DMS 273 treated with DMSO at 0.1 percent for 48 hours (cell line): ENCODE measurements around the gene SH2D3A.
"Not testable (repeated sequence)": the region's sequence is repeated elsewhere in the genome, so short reads cannot be mapped to it uniquely, and the experiment has no call there.

Experiments used
- DNase-seq: peaks from one replicate; lab custom pipeline; 2025; lab: John Stamatoyannopoulos, UW

Gene SH2D3A

DNA sequence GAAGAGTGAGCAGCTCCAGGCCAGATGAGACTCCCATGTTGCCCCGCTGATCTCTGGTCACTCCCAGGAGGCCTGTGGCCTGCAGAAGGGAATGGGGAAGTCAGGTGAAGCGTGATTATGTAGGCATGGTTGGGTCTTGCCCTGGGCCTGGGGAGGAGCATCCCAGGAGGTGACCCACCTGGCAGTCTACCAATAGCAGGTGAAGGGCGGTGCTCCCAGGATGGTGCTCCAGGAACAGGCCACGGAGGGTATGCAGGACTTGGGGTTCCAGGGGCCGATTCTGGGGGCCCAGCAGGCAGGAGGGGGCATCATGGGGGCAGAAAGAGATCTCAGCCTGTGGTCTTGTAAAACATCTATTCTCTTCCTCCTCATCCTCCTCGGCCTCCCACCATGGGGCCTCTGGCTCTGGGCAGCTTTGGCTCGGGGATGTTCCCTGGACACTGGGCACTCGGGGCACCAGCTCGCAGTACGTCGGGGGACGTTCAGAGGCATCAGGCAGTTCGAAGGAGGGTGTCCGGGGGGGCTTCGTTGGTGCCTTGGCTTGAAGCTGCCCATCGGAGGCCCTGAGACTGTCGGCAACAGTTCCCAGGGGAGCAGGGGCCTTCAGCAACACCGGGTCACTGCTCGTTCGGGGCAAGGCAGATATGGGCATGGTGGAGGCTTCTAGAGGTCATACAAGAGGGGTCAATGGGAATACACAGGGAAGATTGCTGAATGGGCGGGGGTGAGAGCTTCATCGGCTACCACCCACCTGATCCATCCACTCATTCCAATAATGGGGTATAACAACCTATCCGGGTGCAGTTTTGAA is 12.4 kb downstream of the SH2D3A start:
- DNase-seq: no peak

DNA sequence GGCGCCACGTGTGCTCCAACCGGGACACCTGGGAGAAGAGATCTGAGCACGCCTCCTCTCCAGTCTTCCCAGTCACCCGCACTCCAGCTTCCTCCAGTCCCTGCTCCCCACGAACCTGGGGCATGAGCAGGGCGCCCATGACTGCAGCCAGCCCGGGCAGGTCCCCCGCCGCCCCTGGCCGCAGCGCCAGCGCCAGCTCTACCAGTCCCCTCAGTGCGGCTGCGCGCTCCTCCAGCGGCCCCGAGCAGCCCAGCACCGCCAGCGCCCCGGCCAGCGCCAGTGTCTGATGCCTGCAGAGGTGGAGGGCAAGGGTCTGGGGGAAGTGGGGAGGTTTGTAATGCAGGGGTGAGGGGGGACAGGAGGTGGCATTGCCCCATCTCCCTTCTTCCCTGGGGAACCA is 13.1 kb downstream of the SH2D3A start:
- no peak for DNase-seq

DNA sequence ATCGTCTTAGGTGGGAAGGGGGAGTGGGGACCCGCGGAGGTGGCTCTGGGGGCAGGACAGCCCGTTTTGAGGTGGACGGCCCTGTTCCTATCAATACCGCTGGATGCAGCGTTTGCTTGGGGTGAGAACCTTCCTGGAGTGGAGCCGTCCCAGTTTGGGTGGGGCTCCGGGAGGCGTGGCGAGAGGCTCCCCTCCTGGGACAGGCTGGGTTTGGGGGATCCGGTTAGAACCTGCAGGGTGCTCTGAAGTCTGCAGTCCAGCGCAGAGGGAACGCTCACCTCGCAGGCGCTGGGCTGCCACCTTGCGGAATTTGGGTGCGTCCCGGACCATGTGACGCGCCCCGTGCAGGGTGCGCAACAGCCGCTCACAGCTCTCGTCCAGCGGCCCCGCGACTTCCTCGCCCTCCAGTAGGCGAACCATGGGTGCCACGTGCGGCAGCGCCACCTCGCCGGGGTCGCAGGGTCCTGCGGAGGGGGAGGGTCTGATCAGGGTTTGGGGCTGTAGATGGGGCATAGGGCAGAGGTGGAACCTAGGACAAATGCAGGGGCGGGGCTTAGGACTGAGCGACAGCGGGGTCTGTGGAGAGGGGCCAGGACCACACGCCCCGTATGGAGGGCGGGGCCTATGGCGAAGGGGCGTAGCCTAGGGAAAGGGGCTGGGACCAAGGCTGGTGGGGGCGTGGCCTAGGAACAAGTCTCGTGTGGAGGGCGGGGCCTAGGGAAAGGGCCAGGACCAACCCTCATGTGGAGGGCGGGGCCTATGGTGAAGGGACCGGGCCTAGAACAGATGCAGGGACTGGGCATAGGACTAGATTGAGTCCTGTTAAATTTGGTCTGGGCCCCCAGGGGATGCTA is 13.8 kb downstream of the SH2D3A start:
- no peak for DNase-seq

DNA sequence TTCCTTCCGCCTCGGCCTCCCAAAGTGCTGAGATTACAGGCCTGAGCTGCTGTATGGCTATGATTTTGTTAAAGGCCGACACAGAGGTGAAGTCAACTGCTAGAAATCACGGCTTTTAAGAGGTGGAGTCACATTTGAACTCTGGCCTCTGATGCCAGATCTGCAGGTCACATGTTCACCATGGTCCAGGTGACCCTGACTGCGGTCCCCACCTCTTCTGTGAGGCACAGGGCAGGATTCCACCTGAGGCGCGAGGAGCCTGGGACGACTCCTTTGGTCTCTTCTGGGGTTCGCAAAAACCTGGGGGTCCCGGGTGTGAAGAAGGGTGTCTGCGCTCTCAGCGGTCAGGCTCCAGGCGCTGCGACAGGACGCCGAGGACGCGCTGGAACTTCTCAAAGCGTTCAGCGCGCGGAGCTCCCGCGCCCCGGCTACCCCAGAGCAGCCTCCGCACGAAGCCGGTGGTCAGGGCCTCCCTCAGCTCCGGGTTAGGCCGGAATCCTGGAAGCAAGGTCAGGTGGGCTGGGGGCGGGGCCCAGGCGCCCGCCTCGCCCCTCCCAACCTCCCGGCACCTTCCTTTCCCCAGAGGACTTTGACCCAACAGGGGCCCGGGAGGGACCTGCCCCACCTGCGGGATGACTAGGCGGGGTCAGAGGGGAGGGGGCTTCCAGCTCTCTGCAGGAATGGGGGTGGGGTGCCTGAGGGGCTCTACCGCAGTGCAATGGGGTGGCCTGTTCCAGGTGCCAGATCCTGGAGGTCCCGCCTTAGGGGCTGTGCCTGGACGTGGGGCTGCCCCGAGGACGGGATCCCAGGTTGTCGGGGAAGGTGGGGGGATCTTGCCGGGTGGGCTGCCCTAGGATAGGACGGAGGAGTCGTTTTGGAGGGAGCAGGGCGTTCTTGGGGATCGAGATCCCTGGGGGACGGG is 14.7 kb downstream of the SH2D3A start:
- no peak for DNase-seq

DNA sequence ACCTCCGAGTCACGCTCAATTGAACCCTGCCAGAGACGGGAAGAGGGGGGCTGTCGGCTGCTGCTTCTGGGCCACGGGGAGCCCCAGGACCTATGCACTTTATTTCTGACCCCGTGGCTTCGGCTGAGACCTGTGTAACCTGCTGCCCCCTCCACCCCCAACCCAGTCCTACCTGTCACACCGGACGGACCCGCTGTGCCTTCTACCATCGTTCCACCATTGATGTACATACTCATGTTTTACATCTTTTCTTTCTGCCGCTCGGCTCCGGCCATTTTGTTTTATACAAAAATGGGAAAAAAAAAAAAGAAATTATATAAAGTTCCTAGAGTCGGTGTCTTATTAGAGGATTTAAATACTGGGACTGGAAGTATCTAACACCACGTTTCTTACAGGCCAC is 16.0 kb downstream of the SH2D3A start:
- no peak for DNase-seq

DNA sequence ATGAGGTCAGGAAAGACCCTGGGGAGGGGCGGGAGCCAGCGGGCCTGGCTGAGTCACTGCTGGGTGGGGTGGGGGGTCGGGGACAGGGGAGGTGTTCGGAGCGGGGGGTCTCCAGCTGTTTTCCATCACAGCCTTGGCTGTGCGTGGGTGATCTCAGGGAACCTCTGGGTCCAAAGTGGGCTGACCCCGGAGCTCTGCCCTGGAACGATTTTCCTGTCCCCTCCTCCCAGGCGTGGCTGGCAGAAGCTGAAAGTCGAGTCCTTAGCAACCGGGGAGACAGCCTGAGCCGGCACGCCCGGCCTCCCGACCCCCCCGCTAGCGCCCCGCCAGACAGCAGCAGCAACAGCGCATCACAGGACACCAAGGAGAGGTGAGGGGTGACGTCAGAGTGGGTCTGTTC is 17.2 kb downstream of the SH2D3A start:
- no peak for DNase-seq

DNA sequence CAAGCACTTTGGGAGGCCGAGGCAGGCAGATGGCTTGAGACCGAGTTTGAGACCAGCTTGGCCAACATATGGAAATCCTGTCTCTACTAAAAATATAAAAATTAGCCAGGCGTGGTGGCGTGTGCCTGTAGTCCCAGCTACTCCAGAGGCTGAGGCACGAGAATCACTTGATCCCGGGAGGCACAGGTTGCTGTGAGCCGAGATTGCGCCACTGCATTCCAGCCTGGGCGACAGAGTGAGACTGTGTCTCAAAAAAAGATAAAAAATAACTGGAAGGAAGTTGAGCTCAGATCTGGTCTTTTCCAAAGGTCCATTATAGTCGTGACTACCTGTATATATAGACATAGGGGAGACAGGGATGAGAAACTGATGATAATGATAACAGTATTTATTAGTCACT is 18.7 kb downstream of the SH2D3A start:
- DNase-seq: not testable (repeated sequence)

DNA sequence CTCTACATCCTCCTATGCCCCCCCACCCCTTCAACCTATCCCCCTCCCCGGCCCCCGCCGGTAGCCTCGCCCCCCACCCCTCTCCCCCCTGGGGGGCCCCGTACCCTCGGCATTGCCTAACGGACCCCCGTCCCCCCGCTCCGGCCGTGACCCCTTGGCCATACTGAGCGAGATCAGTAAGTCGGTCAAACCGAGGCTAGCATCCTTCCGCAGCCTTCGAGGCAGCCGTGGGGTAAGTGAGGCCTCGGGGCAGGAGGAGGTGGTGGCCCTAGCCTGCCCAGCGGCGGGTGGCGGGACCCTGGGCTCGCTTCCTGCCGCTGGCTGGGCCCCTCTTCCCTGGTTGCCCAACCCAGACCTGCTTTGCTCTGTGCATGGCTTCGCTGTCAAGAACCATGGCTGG is 21.3 kb downstream of the SH2D3A start:
- DNase-seq: no peak

DNA sequence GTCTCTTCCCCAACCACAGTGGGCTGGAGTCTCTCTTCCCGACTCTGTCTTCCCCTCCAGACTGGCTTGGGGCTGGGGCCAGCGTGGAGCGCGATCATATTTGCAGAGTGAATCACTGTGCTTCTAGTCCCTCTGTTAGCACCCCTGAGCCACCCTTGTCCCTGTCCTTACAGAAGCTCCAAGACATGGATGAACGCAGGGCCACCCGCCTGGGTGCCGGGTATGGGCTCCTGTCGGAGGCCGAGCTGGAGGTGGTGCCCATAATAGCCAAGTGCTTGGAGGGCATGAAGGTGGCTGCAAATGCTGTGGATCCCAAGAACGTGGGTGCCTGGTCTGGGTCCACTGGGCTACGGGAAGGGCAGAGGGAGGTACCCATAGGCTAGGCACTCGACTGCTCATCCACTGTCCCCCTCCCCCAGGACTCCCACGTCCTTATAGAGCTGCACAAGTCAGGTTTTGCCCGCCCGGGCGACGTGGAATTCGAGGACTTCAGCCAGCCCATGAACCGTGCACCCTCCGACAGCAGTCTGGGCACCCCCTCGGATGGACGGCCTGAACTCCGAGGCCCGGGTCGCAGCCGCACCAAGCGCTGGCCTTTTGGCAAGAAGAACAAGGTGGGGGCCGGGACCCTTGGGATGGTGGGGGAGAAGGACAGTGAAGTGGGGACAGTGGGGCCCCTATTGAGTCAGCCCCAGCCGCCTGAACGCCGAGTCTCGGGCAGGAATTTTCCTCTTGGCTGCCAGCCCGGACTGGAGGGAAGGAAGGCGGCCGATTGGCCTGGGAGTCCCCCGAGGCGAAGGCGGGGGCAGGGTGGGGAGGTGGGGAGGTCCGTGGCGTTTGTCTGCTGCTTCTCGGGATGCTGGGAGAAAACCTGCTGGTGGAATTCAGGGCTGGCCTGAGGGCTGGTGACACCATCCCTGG is 22.6 kb downstream of the SH2D3A start:
- DNase-seq: no peak

DNA sequence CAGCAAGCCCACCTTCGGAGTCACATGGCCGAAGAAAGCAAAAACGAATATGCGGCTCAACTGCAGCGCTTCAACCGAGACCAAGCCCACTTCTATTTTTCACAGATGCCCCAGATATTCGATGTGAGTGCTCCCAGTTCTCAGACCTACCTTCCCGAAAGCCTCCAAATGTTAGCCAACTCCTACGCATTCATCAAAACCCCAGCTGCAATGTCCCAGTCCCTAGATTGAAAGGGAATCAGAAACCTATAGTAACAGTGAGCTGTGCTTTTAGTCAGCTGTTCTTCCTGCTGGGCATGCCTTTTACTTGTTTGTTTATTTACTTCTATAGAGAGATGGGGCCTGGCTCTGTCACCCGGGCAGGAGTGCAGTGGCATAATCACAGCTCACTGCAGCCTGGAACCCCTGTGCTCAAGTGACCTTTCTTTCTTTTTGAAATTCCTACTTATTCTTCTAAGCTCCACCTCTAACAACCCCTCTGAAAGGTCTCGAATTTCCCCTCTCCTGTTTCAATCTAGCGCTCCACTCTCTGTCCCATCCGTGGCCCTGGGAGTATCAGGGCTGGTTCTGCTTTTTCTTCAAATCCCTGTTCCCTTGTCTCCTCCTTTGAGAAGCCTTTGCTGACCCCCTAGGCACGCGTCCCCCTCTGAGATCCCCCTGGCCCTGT is 23.4 kb downstream of the SH2D3A start:
- DNase-seq: no peak

DNA sequence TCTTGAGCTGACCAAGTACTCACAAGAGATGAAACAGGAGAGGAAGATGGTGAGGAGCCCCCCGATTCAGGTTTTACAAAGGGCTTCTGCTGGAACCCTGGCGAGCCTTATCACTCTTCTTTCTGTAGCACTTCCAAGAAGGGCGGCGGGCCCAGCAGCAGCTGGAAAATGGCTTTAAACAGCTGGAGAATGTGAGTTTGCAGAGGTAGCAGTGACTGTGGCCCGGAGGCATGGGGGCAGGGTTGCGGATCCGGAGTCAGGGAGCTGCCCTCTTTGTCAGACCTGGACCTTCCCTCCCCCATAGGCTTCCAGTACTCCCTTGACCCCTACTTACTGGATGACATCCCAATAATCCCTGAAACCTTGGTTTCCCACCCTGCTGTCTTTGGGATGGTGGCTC is 24.2 kb downstream of the SH2D3A start:
- DNase-seq: no peak

DNA sequence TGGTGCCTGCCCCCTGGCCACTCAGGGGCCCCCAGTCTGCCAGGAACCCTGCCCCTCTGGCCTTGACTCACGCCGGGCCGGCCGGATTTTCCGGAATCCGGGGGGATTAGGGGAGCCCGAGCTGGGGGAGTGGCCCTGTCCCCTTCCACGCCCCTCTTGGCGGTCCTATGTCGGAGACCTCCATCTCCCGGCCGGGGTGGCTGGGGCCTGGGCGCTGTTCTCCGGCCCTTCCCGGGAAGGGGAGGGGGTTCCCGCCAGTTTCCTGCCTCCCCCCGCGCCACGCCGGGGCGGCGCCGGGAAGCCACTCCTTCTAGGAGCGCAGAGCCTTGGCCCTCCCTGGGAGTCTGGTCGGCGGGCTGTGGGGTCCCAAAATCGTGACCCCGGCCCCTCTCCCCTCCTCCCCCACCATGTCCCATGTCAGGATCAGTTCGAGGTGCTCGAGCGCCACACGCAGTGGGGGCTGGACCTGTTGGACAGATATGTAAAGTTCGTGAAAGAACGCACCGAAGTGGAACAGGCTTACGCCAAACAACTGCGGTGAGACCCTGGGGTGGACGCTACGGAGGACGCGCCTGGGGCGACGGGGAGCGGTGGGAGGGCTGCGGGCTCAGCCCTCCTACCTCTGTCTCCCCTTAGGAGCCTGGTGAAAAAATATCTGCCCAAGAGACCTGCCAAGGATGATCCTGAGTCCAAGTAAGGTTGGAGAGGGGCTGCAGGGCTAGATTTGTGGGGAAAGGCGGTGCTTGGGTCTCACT is 26.5 kb downstream of the SH2D3A start:
- no peak for DNase-seq

DNA sequence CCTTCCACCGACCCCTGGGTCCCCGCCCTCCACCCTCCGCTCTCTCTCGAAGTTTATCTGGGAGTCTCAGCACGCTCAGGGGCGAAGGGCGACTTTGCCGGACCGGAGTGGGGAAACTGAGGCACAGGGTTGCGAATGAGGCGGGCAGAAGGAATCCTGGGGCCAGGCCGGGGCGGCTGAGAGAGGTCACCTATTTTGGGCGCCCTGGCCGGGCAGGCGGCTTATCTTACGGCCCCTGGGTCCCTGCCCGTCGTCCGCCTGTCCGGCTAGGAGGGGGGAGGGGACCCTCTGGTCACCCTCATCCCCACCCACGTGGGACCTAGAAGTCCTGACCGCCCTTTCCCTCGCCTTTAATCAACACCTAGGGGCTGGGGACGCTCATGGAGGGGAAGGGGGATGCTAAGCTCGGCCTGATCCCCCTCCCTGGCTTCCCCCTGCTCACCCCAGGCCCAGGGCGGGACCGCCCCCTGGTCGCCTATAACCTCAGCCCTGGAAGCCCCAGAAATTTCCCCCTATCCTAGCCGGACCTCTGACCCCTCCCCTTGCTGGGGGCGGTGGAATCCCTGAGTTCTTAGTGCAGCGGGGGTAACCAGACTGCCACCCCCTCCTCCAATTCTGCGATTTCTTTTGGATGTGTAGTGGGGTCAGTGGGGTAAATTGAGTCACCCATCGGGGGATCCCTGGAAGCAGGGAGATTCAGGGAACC is 27.2 kb downstream of the SH2D3A start:
- no peak for DNase-seq

DNA sequence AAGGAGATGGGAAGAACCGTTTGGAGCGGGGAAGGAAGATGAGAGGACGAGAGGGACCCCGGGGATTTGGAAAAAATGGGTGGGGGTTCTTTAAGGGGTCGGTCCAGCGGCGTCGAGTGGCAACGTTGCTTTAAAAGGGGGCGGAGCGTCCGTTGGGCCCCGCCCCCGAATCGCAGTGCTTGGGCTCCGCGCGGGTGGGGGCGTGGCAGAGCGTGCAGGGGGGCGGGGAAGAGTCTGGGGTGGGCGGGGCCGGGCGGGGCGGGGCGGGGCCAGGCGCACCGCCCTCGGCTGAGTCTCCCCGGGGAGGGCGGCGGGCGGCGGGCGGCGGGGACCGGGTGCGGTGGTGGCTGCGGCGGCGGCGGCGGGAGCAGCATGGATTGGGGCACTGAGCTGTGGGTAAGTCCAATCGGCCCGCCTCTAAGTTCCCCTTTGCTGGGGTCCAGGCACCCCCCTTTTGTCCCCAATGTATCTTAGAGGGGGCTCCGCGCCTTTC is 27.8 kb downstream of the SH2D3A start, which contains the start of gene TRIP10:
TSS of gene TRIP10 (plus strand) at position 291 of the 493 bp plus-strand sequence. CDS start at position 373, 82 bp downstream.
- DNase-seq: no peak

DNA sequence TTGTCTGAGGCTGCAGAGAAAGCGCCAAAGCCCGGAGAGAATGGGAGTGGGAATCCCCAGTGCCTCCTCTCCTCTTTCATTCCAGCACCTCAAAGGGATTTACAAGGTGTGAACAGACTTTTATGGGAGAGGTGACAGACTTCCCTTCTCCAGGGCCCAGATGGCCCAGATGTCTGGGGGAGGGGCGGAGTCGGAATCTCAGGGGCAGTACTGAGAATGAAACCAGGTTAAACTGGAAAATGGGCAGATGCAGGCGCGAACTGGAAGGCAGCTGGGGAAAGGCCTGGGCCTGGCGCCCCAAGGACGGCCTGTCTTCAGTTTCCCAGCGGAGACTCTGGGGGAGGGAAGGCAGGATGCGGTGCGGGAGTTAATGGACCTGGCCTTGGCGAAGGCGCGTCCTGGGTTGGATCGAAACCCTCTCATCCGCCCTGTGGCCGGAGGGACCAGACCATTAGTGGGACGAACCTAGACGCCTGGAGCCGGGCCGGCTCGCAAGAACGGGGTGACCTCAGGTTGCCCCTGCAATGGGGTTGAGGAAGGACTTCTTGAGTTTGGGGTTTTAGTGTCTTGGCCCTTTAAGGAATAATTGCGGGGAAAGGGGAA is 28.3 kb downstream of the SH2D3A start:
- DNase-seq: peak; percentile 65

DNA sequence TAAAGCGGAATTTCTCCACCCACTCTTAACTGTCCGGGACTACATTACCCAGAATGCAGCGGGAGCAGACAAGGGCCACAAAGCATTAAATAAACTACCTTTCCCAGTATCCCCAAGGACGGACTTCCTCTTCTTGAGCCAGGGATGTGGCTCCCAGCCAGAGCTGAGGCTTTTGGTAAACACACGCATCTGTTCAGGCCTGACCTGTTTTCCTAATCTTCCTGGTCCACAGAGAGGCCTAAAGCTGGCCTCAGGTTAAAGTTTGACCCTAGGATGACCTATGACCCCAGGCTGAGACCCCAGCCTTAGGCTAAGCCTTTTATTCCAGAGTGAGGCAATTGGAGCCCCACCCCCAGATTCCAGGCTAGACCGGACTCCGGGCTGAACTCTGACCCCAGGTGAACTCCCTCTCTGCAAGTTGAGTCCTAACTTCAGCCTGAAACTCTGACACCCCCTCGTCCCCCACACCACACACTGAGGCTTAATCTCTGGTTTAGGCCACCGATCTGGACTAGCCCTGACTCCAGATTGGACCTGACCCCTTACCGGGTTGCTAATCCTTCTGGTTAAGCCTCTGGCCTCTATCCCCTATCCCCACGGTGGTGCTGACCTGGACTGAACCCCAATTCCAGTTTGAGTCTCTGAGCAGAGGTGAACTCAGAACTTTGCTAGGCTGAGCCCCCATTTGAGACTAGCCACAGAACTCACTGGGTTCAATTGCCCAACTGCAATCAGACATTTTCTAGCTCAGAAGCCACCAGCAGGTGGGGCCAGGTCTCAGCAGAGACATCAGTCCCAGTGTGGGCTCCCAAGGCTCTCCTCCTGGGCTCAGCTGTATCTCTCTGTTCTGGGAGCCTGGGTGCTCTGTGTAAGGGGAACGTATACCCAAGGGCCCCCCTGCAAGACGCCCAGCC is 29.1 kb downstream of the SH2D3A start:
- peak; percentile 65 for DNase-seq

DNA sequence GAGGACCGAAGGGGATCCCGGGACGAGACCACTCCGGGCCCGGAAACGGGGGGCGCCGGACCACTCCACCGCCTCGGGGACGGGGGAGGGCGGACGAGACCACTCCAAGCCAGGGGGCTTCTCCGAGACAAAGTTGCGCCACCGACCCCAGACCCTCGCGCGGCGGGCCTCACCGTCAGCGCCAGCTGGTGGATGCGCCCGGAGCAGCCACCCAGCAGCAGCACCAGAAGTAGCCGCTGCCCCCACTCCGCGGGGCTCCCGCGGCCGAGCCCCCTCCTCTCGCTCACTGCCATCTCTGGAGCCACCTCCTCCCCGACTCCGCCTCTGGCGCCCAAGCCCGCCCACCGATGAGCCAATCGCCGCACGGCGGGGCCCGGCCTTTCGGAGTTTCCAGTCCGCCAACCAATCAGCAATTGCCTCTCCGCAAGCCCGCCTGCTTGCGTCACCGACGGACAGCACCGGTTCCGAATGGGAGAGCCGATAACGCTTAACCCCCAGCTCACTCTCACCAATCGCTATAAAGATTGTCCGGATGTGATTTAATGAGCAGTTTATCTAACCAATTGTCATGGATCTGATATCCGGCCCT is 29.9 kb downstream of the SH2D3A start, which contains the start of gene GPR108:
TSS of gene GPR108 (minus strand) at position 297 of the 589 bp plus-strand sequence. CDS start at position 293, 4 bp downstream.
- DNase-seq: peak; percentile 99
